ENCODE results near the gene ZBTB5.

DNA sequence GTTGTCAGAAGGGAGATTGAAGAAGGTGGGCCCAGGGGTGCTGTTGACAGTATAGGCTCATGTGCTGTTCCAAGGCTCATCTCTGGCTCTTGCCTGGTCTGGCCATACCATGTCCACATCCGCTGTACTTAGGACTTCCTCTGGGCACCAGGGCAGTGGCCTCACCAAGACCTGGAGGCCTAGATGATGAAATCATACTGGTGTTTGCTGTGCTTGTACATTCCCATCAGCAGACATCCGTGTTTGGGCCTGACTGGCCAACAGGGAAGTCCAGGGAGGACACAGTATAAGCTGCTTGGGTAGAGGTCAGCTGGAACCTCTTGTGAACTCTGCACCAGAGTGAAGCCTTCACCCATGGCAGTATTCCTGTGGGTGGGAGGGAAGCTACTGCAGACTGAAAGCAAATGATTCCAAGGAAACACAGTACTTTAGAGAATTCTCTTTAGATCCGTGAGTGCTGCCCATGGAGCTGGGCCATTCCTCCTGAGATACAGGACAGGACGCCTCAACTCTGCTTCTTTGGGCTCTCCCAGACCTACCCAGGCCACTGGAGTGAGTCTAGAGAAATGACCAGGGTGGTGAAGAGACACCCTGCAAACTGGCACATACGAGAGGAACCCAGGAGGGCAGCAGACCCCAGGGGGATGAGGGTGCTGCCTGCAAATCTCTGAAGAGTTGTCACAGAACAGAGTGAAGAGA, 43.0 kb upstream of the ZBTB5 start:
- TF ChIP-seq, protein P1, sequence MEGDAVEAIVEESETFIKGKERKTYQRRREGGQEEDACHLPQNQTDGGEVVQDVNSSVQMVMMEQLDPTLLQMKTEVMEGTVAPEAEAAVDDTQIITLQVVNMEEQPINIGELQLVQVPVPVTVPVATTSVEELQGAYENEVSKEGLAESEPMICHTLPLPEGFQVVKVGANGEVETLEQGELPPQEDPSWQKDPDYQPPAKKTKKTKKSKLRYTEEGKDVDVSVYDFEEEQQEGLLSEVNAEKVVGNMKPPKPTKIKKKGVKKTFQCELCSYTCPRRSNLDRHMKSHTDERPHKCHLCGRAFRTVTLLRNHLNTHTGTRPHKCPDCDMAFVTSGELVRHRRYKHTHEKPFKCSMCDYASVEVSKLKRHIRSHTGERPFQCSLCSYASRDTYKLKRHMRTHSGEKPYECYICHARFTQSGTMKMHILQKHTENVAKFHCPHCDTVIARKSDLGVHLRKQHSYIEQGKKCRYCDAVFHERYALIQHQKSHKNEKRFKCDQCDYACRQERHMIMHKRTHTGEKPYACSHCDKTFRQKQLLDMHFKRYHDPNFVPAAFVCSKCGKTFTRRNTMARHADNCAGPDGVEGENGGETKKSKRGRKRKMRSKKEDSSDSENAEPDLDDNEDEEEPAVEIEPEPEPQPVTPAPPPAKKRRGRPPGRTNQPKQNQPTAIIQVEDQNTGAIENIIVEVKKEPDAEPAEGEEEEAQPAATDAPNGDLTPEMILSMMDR (IDR thresholded peaks at IDR 0.05), result no peak
- TF ChIP-seq EP300 (IDR thresholded peaks at IDR 0.05), result no peak

Measured in ovary (tissue), 3 donors.